ENCODE measurements around the gene UBE2U.

GRCh38 chr1:64312431-64312830 lies 109.0 kb downstream of the UBE2U start:
- TF ChIP-seq TAF1 (IDR thresholded peaks at IDR 0.05; ENCODE audit: borderline replicate concordance, low read depth, low read length) = no peak
- no peak for TF ChIP-seq STAT3 (IDR thresholded peaks at IDR 0.05; ENCODE audit: low read depth, low read length)
- no peak for TF ChIP-seq CBFB (IDR thresholded peaks at IDR 0.05; ENCODE audit: low read depth)
- TF ChIP-seq POLR2A (IDR thresholded peaks at IDR 0.05; ENCODE audit: low read depth, low read length) = no peak
- no peak for TF ChIP-seq POLR2AphosphoS5 (IDR thresholded peaks at IDR 0.05; ENCODE audit: low read length)
- TF ChIP-seq ZSCAN29 (IDR thresholded peaks at IDR 0.05) = no peak
- no peak for TF ChIP-seq PBX3 (IDR thresholded peaks at IDR 0.05; ENCODE audit: insufficient replicate concordance, low read depth, low read length)
- TF ChIP-seq EZH2 (IDR thresholded peaks at IDR 0.05; ENCODE audit: borderline replicate concordance, control insufficient read depth, low read depth, low read length) = no peak
- no peak for TF ChIP-seq SREBF2 (IDR thresholded peaks at IDR 0.05; ENCODE audit: low read length)
- no peak for TF ChIP-seq MTA2 (IDR thresholded peaks at IDR 0.05; ENCODE audit: low read depth)
- no peak for TF ChIP-seq SRF (IDR thresholded peaks at IDR 0.05; ENCODE audit: low read depth in 2 of 2, low read length in 2 of 2)

Data from GM12878 (cell line).